ENCODE measurements around the gene PNISR.

DNA sequence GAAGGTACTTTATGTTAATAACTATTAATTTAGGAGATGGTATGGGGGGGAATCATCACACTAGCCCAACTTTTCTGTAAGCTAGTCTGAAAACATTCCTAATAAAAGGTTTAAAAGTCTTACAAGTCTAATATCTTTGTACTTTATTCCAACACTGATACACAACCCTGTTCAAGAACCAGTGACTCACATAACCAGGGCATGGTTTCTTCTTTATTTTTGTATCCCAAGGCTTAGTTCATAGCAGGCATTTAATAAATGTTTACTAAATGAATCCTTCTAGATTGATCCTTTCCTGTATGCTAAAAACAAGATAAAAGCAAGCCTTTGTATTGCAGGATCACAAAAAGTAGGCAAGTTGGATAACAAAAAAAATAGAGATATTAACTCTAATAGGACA is 9.7 kb downstream of the PNISR start:
- TF ChIP-seq STAT5B (CRISPR knock-in tag; IDR thresholded peaks at IDR 0.05): no peak
- no peak for TF ChIP-seq ZBTB49 (CRISPR knock-in tag; IDR thresholded peaks at IDR 0.05; ENCODE audit: borderline replicate concordance)
- no peak for TF ChIP-seq FOXM1 (CRISPR knock-in tag; IDR thresholded peaks at IDR 0.05)
- no peak for TF ChIP-seq JUND (CRISPR knock-in tag; IDR thresholded peaks at IDR 0.05)
- no peak for TF ChIP-seq ATF3 (CRISPR knock-in tag; IDR thresholded peaks at IDR 0.05)
- TF ChIP-seq FOSL1 (CRISPR knock-in tag; IDR thresholded peaks at IDR 0.05; ENCODE audit: borderline replicate concordance): no peak
- TF ChIP-seq NR1H2 (CRISPR knock-in tag; IDR thresholded peaks at IDR 0.05; ENCODE audit: borderline replicate concordance, low read depth): no peak
- TF ChIP-seq HOXD1 (CRISPR knock-in tag; IDR thresholded peaks at IDR 0.05): no peak
- TF ChIP-seq ZBTB1 (CRISPR knock-in tag; IDR thresholded peaks at IDR 0.05; ENCODE audit: borderline replicate concordance): no peak
- TF ChIP-seq POLR2A (IDR thresholded peaks at IDR 0.05; ENCODE audit: insufficient read depth in 1 of 2, low read depth in 2 of 2, low read length in 2 of 2): no peak
- TF ChIP-seq FOXP4 (CRISPR knock-in tag; IDR thresholded peaks at IDR 0.05): no peak
- no peak for TF ChIP-seq FOSL2 (CRISPR knock-in tag; IDR thresholded peaks at IDR 0.05)

Measured in HepG2 (cell line).